ENCODE measurements around the gene DIS3L2.

The DIS3L2 gene

DNA sequence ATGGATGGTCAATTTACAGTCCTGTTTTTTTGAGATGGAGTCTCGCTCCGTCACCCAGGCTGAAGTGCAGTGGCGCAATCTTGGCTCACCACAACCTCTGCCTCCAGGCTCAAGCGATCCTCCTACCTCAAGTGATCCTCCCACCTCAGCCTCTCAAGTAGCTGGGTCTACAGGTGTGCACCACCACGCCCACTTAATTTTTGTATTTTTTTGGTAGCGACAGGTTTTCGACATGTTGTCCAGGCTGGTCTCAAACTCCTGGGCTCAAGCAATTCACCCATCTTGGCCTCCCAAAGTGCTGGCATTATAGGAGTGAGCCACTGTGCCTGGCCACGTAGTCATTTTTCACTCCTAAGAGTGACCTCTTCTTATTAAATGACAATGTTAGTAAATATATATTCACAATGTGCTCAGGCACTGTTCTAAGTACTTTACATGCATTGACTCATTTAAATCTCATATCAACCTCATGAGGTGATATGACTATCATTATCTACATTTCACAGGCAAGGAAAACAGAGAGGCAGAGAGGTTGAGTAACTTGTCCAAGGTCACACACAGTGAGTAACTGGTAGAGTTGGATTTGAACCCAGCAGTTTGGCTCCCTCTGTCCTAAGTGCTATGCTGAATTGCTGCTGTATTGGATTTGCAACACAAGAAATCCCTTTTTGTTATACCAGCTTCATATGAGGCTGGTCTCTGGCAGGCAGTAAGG lies 5.6 kb upstream of the DIS3L2 start:
- in situ Hi-C loops (cut with MboI; ENCODE audit: low pct_unique_long_range_greater_than_20kb, low sequenced_read_pairs, unreplicated experiment) = no loop called here
- no peak for DNase-seq (ENCODE audit: low spot score)
- TF ChIP-seq, protein P1, sequence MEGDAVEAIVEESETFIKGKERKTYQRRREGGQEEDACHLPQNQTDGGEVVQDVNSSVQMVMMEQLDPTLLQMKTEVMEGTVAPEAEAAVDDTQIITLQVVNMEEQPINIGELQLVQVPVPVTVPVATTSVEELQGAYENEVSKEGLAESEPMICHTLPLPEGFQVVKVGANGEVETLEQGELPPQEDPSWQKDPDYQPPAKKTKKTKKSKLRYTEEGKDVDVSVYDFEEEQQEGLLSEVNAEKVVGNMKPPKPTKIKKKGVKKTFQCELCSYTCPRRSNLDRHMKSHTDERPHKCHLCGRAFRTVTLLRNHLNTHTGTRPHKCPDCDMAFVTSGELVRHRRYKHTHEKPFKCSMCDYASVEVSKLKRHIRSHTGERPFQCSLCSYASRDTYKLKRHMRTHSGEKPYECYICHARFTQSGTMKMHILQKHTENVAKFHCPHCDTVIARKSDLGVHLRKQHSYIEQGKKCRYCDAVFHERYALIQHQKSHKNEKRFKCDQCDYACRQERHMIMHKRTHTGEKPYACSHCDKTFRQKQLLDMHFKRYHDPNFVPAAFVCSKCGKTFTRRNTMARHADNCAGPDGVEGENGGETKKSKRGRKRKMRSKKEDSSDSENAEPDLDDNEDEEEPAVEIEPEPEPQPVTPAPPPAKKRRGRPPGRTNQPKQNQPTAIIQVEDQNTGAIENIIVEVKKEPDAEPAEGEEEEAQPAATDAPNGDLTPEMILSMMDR (IDR thresholded peaks at IDR 0.05; ENCODE audit: extremely low read depth, insufficient read depth, missing control alignments) = no peak

DNA sequence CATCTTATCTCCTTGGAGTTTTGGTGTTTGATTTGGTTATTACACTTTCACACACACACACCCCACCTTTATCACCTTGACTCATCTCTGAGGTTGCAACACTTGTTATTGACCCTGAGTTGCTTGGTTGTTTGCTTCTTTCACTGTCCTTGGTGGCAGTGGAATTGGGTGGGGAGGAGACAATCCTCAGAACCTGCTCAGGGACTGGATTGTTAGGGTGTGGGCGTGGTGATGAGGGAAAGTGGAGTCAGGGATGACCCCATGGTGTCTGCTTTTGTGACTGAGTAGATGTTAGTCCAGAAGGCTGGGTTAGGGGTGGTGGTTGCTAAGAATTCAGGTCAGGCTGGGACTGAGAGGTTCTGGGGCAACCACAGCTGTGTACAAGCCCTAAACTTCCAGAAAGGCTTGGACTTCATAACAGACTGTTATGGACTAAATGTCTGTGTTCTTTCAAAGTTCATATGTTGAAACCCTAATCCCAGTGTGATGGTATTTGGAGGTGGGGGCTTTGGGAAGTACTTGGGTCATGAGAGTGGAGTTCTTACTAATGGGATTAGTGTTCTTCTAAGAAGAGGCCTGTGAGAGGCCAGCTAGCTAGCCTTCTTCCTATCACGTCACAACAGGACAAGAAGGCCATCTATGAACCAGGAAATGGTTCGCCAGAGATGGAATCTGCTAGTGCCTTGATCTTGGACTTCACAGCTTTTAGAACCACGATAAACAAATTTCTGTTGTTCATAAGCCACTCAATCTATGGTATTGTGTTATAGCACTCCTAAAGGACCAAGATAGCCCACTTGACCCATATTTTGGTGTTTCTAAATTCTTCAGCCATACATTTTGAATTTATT lies 3.4 kb upstream of the DIS3L2 start:
- in situ Hi-C loops (cut with MboI; ENCODE audit: low pct_unique_long_range_greater_than_20kb, low sequenced_read_pairs, unreplicated experiment) = no loop called here
- TF ChIP-seq, protein P1 (IDR thresholded peaks at IDR 0.05; ENCODE audit: extremely low read depth, insufficient read depth, missing control alignments) = no peak
- no peak for DNase-seq (ENCODE audit: low spot score)

DNA sequence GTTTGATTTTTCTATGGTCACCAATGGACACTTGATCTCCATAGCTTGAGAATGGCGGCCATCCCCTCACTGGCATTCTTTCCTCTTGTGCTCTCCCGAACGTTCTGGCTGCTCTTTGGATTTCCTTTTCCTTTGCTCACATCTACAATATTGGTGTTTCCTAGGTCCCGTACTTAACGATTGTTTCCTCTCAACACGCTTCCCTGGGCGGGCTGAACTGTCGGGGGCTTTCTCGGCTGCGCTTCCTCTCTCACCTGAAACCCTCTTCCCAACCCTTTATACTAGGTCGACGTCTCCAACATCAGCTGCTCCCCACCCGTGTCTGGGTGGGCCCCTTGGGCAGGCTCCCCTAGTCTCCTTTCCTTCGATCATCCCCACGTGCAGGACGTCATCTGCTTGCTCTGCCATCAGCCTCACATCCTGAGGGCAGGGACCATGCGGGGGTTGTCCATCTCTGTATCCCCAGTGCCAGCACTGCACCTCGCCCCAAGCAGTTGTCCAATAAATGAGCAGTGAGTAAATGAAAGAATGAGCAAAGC lies 634 bp upstream of the DIS3L2 start:
- in situ Hi-C loops (cut with MboI; ENCODE audit: low pct_unique_long_range_greater_than_20kb, low sequenced_read_pairs, unreplicated experiment) = no loop called here
- DNase-seq (ENCODE audit: low spot score) = no peak
- TF ChIP-seq, protein P1 (IDR thresholded peaks at IDR 0.05; ENCODE audit: extremely low read depth, insufficient read depth, missing control alignments) = no peak

DNA sequence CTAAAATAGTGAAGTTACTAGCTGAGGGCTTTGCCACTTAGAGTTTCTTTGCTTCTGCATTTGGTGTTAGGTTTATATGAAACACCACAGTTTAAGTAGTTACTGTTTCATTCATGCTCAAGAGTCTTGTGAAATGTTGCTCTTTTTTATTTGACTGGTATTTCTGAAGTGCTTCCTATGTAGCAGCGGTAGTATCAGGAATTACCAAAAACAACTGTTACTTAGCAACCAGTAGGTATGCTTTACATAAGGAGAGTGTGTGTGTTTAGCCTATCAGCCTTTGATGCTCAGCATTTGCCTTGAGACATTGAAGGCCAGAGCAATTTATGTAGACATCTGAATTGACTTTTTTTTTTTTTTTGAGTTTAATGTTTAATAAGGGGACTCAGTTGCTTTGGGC lies 3.6 kb downstream of the DIS3L2 start:
- no peak for DNase-seq (ENCODE audit: low spot score)
- TF ChIP-seq, protein P1 (IDR thresholded peaks at IDR 0.05; ENCODE audit: extremely low read depth, insufficient read depth, missing control alignments) = no peak
- in situ Hi-C loops (cut with MboI; ENCODE audit: low pct_unique_long_range_greater_than_20kb, low sequenced_read_pairs, unreplicated experiment) = no loop called here

DNA sequence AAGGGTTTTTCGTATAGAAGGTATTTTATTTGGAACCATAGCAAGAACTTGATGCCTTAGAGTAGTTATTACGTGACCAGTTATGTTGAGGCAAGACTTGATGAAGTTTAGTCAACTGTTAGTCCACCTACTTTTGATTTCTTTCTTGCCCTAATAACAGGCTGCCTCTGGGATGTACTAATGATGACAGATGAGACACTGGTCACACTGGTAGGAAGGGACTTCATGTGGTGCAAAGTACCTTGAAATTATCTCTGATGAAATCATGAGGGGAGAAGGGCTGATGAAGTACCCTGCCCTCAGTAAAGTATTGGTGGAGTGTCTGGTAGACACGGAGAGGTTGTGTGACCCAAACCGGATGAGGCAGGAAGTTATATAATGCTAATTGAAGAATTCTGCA lies 5.4 kb downstream of the DIS3L2 start:
- no peak for DNase-seq (ENCODE audit: low spot score)
- in situ Hi-C loops (cut with MboI; ENCODE audit: low pct_unique_long_range_greater_than_20kb, low sequenced_read_pairs, unreplicated experiment) = no loop called here
- TF ChIP-seq, protein P1 (IDR thresholded peaks at IDR 0.05; ENCODE audit: extremely low read depth, insufficient read depth, missing control alignments) = no peak

DNA sequence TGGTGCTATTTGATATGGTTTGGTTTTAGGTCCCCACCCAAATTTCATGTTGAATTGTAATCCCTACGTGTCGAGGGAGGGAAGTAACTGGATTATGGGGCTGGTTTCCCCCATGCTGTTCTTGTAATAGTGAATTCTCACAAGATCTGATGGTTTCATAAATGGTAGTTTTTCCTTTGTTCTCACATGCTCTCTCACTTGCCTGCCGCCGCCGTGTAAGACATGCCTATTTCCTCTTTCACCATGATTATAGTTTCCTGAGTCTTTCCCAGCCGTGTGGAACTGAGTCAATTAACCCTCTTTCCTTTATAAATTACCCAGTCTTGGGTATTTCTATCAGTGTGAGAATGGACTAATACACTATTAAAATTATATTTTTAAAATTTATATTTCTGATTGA lies 7.3 kb downstream of the DIS3L2 start:
- in situ Hi-C loops (cut with MboI; ENCODE audit: low pct_unique_long_range_greater_than_20kb, low sequenced_read_pairs, unreplicated experiment) = no loop called here
- TF ChIP-seq, protein P1 (IDR thresholded peaks at IDR 0.05; ENCODE audit: extremely low read depth, insufficient read depth, missing control alignments) = no peak

More for the DNA sequence above, 7.3 kb downstream of the DIS3L2 start:
- DNase-seq (ENCODE audit: low spot score) = no peak

Measured in GM13977 (cell line).